Measurements from ENCODE around the gene KIF17. TPM values are rescaled to one million over a fixed set of nuclear protein-coding genes. Genes with fewer than 3 reads are reported as not detected.

The KIF17 gene
- polyA plus RNA-seq, 1 donor from 2014 or later = 10.0 TPM

DNA sequence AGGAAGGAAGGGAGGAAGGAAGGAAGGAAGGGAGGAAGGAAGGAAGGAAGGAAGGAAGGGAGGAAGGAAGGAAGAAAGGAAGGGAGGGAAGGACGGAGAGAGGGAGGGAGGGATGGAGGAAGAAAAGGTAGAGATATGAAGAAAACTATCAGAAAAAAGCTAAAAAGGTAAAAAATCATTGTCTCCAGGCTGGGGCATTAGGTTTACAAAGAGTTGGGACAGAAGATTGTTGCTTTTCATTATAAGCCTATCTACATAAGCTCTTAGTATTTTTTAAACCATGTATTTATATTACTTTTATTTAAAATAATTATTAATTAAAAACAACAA, 91.7 kb downstream of the KIF17 start:
- Histone ChIP-seq H3K27me3 (ENCODE audit: insufficient read depth, low read depth, low read length) (no peaks in the 10 kb centered on the region), H3K27ac (ENCODE audit: low read length) (no peak overlapping the region), H3K9me2 (ENCODE audit: insufficient read depth, low read length) (no peaks in the 10 kb centered on the region), H3K36me3 (ENCODE audit: insufficient read depth, low read length) (no peaks in the 10 kb centered on the region), H3K79me2 (replicated peaks; ENCODE audit: insufficient read depth, low read length) (no peaks in the 10 kb centered on the region), H3K4me2 (ENCODE audit: low read length) (no peak overlapping the region), H4K20me1 (ENCODE audit: insufficient read depth) (no peaks in the 10 kb centered on the region), H2AFZ (ENCODE audit: low read depth, low read length) (no peak overlapping the region), H3K9ac (ENCODE audit: low read length) (no peak overlapping the region), H3K9me3 (ENCODE audit: low read length) (no peaks in the 10 kb centered on the region), H3F3A (ENCODE audit: insufficient read depth, low read length, poor library complexity, severe bottlenecking) (no peaks in the 10 kb centered on the region), H3K4me3 (ENCODE audit: low read length) (no peak overlapping the region)
- TF ChIP-seq TAF1 (IDR thresholded peaks at IDR 0.05; ENCODE audit: low read depth) (no peak), MXI1 (conservative IDR thresholded peaks at IDR 0.05; ENCODE audit: poor library complexity, severe bottlenecking) (no peak), EP300 (conservative IDR thresholded peaks at IDR 0.05; ENCODE audit: poor library complexity, severe bottlenecking) (no peak)

DNA sequence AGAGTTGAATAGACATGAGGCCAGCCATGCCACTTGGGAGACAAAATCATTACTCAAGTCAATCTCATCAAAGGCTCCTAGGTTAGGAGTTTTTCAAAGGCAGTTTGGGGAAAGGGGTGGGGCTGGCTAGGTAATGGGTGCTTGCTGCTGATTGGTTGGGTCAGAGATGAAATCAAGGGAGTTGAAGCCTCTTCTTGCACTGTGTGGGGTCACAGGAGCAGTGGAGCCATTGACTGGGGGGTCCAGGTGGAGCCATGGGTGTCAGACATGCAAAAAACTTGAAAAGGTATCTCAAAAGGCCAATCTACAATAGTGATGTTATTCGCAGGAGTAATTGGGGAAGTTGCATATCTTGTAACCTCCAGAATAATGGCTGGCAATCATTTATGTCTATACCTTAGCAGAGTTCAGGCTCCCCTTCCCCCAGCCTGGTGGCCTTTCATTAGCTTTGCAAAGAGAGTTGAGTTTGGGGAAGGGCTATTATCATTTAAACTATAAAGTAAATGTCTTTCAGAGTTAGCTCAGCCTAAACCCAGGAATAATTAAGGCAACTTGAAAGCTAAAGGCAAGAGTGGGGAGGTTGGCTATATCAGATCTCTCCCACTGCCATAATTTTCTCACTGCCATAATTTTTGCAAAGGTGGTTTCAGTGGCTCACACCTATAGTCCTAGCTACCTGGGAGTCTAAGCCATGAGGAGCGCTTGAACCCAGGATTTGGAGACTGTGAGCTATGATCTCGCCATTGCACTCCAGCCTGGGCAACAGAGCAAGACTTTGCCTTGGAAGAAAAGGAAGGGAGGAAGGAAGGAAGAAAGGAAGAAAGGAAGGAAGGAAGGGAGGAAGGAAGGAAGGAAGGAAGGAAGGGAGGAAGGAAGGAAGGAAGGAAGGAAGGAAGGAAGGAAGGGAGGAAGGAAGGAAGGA, 92.4 kb downstream of the KIF17 start:
- no peak overlapping the region for H3K27ac ChIP-seq (ENCODE audit: low read length)
- H3K27me3 ChIP-seq (ENCODE audit: insufficient read depth, low read depth, low read length) = no peaks in the 10 kb centered on the region
- no peak overlapping the region for H3K4me2 ChIP-seq (ENCODE audit: low read length)

DNA sequence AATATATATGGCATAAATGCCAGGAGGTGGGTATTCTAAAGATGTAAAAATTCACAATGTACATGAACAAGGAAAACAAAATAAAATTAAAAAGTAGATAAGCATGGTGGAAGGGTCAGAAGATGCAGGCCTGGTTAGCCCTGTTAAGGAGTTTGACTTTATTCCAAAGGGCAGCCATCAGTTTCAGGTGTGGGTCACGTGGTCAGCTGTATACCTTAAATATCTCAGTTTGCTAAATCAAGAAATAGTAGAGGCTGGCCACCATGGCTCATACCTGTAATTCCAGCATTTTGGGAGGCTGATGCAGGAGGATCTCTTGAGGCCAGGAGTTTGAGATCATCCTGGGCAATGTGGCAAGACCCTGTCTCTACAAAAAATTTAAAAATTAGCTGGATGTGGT, 93.1 kb downstream of the KIF17 start:
- Histone ChIP-seq H3F3A (ENCODE audit: insufficient read depth, low read length, poor library complexity, severe bottlenecking) (no peaks in the 10 kb centered on the region), H3K4me2 (ENCODE audit: low read length) (no peak overlapping the region), H3K27ac (ENCODE audit: low read length) (no peak overlapping the region), H3K9me3 (ENCODE audit: low read length) (no peaks in the 10 kb centered on the region), H4K20me1 (ENCODE audit: insufficient read depth) (no peaks in the 10 kb centered on the region), H3K36me3 (ENCODE audit: insufficient read depth, low read length) (no peaks in the 10 kb centered on the region), H2AFZ (ENCODE audit: low read depth, low read length) (no peak overlapping the region), H3K9ac (ENCODE audit: low read length) (no peak overlapping the region), H3K79me2 (replicated peaks; ENCODE audit: insufficient read depth, low read length) (no peaks in the 10 kb centered on the region), H3K4me3 (ENCODE audit: low read length) (no peak overlapping the region), H3K27me3 (ENCODE audit: insufficient read depth, low read depth, low read length) (no peaks in the 10 kb centered on the region), H3K9me2 (ENCODE audit: insufficient read depth, low read length) (no peaks in the 10 kb centered on the region)
- no peak for TF ChIP-seq MXI1 (conservative IDR thresholded peaks at IDR 0.05; ENCODE audit: poor library complexity, severe bottlenecking)
- TF ChIP-seq, protein P1, sequence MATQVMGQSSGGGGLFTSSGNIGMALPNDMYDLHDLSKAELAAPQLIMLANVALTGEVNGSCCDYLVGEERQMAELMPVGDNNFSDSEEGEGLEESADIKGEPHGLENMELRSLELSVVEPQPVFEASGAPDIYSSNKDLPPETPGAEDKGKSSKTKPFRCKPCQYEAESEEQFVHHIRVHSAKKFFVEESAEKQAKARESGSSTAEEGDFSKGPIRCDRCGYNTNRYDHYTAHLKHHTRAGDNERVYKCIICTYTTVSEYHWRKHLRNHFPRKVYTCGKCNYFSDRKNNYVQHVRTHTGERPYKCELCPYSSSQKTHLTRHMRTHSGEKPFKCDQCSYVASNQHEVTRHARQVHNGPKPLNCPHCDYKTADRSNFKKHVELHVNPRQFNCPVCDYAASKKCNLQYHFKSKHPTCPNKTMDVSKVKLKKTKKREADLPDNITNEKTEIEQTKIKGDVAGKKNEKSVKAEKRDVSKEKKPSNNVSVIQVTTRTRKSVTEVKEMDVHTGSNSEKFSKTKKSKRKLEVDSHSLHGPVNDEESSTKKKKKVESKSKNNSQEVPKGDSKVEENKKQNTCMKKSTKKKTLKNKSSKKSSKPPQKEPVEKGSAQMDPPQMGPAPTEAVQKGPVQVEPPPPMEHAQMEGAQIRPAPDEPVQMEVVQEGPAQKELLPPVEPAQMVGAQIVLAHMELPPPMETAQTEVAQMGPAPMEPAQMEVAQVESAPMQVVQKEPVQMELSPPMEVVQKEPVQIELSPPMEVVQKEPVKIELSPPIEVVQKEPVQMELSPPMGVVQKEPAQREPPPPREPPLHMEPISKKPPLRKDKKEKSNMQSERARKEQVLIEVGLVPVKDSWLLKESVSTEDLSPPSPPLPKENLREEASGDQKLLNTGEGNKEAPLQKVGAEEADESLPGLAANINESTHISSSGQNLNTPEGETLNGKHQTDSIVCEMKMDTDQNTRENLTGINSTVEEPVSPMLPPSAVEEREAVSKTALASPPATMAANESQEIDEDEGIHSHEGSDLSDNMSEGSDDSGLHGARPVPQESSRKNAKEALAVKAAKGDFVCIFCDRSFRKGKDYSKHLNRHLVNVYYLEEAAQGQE (IDR thresholded peaks at IDR 0.05; ENCODE audit: borderline replicate concordance) = no peak
- TF ChIP-seq TAF1 (IDR thresholded peaks at IDR 0.05; ENCODE audit: low read depth) = no peak
- TF ChIP-seq EZH2 (IDR thresholded peaks at IDR 0.05; ENCODE audit: borderline replicate concordance, insufficient read depth, low read length, poor library complexity, severe bottlenecking) = no peak
- no peak for TF ChIP-seq EP300 (conservative IDR thresholded peaks at IDR 0.05; ENCODE audit: poor library complexity, severe bottlenecking)
- TF ChIP-seq POLR2AphosphoS5 (IDR thresholded peaks at IDR 0.05) = no peak

More for the DNA sequence above, 92.4 kb downstream of the KIF17 start:
- Histone ChIP-seq H3K9me3 (ENCODE audit: low read length) (no peaks in the 10 kb centered on the region), H2AFZ (ENCODE audit: low read depth, low read length) (no peak overlapping the region), H3K36me3 (ENCODE audit: insufficient read depth, low read length) (no peaks in the 10 kb centered on the region), H3K79me2 (replicated peaks; ENCODE audit: insufficient read depth, low read length) (no peaks in the 10 kb centered on the region), H3F3A (ENCODE audit: insufficient read depth, low read length, poor library complexity, severe bottlenecking) (no peaks in the 10 kb centered on the region), H3K9me2 (ENCODE audit: insufficient read depth, low read length) (no peaks in the 10 kb centered on the region), H4K20me1 (ENCODE audit: insufficient read depth) (no peaks in the 10 kb centered on the region), H3K9ac (ENCODE audit: low read length) (no peak overlapping the region), H3K4me3 (ENCODE audit: low read length) (no peak overlapping the region)
- TF ChIP-seq, protein P1 (IDR thresholded peaks at IDR 0.05; ENCODE audit: borderline replicate concordance) = no peak

All from neural cell (in vitro differentiated cells).